ENCODE data around the gene GPRIN2.

- TF ChIP-seq CTCF (conservative IDR thresholded peaks at IDR 0.05; ENCODE audit: low read depth, low read length) (no peak), EZH2 (IDR thresholded peaks at IDR 0.05; ENCODE audit: borderline replicate concordance, low read depth, low read length, poor library complexity, severe bottlenecking) (no peak)
These were observed 38.9 kb downstream of the GPRIN2 start for GRCh38 chr10:46517541-46517940.
